HepG2 (cell line): Measurements from ENCODE around the gene BHLHE23. TPM values are rescaled to one million over a fixed set of nuclear protein-coding genes. Genes with fewer than 3 reads are reported as not detected.

Source experiments
- ARNT ChIP-seq: fragments of 450-650 bp; IDR thresholded peaks from 2 replicates; pipeline ENCODE4 v1.6.1; 2017
- ARNT2 ChIP-seq: sonication (generic); formaldehyde crosslinking; IDR thresholded peaks from 2 replicates; pipeline ENCODE4 v1.8.0; 2022; ENCODE audit warnings: mild to moderate bottlenecking, low read depth, missing genetic modification reagents, moderate library complexity
- ATF3 ChIP-seq: sonication (generic); formaldehyde crosslinking; IDR thresholded peaks from 2 replicates; pipeline ENCODE4 v1.4.0; 2020; ENCODE audit warnings: missing genetic modification reagents
- BORCS8-MEF2B ChIP-seq: sonication (generic); formaldehyde crosslinking; IDR thresholded peaks from 2 replicates; pipeline ENCODE4 v1.8.0; 2022; ENCODE audit warnings: mild to moderate bottlenecking, missing genetic modification reagents
- DRAP1 ChIP-seq: IDR thresholded peaks from 2 replicates; pipeline ENCODE4 v1.6.1; 2016; ENCODE audit warnings: missing genetic modification reagents, missing compliant biosample characterization
- ESRRA ChIP-seq: sonication (generic); formaldehyde crosslinking; IDR thresholded peaks from 2 replicates; pipeline ENCODE4 v1.5.1; 2020; ENCODE audit warnings: mild to moderate bottlenecking, low read depth, missing genetic modification reagents
- HNF1B ChIP-seq: sonication (generic); formaldehyde crosslinking; IDR thresholded peaks from 2 replicates; pipeline ENCODE4 v1.5.1; 2020; ENCODE audit warnings: mild to moderate bottlenecking, moderate library complexity, missing genetic modification reagents
- HNRNPLL ChIP-seq: fragments of 200-400 bp; formaldehyde crosslinking; IDR thresholded peaks from 2 replicates; pipeline ENCODE4 v1.6.1; 2017; ENCODE audit warnings: mild to moderate bottlenecking, low read depth, low read length; ENCODE audit not compliant: poor library complexity, severe bottlenecking
- KLF13 ChIP-seq: sonication (generic); formaldehyde crosslinking; IDR thresholded peaks from 2 replicates; pipeline ENCODE4 v1.4.0; 2020; ENCODE audit warnings: mild to moderate bottlenecking, missing genetic modification reagents
- RORA ChIP-seq: sonication (generic); formaldehyde crosslinking; IDR thresholded peaks from 2 replicates; pipeline ENCODE4 v1.5.0; 2020; ENCODE audit warnings: mild to moderate bottlenecking, missing genetic modification reagents, moderate library complexity
- SCMH1 ChIP-seq: sonication (generic); formaldehyde crosslinking; IDR thresholded peaks from 2 replicates; pipeline ENCODE4 v1.9.0; 2021; ENCODE audit warnings: missing genetic modification reagents, mild to moderate bottlenecking, borderline replicate concordance
- SOX6 ChIP-seq, 2 experiments: fragments of 450-650 bp in 1 of 2; sonication (generic) in 1 of 2; formaldehyde crosslinking in 1 of 2; IDR thresholded peaks; 2 replicates each; pipeline versions ENCODE4 v1.4.0 to v1.6.1; 2017 to 2020; ENCODE audit warnings: antibody characterized with exemption in 1 of 2, mild to moderate bottlenecking in 1 of 2, missing genetic modification reagents in 1 of 2
- SP2 ChIP-seq: sonication (generic); formaldehyde crosslinking; IDR thresholded peaks from 2 replicates; pipeline ENCODE4 v1.5.1; 2020; ENCODE audit warnings: mild to moderate bottlenecking, missing genetic modification reagents
- TARDBP ChIP-seq: sonication (generic); formaldehyde crosslinking; IDR thresholded peaks from 2 replicates; pipeline ENCODE4 v1.8.0; 2022; ENCODE audit warnings: mild to moderate bottlenecking, missing genetic modification reagents
- ZBTB42 ChIP-seq: sonication (generic); formaldehyde crosslinking; IDR thresholded peaks from 2 replicates; pipeline ENCODE4 v1.5.0; 2020; ENCODE audit warnings: mild to moderate bottlenecking, missing genetic modification reagents
- ZMAT3 ChIP-seq: sonication (generic); formaldehyde crosslinking; conservative IDR thresholded peaks from 2 replicates; pipeline ENCODE4 v1.7.0; 2021; ENCODE audit warnings: missing genetic modification reagents
- ZNF136 ChIP-seq: sonication (generic); formaldehyde crosslinking; IDR thresholded peaks from 2 replicates; pipeline ENCODE4 v1.8.1; 2022; ENCODE audit warnings: low read depth, mild to moderate bottlenecking, moderate library complexity, missing genetic modification reagents
- ZNF260 ChIP-seq: sonication (generic); formaldehyde crosslinking; IDR thresholded peaks from 2 replicates; pipeline ENCODE4 v1.4.0; 2020; ENCODE audit warnings: missing genetic modification reagents, low read depth, mild to moderate bottlenecking, borderline replicate concordance
- ZNF317 ChIP-seq: sonication (generic); formaldehyde crosslinking; IDR thresholded peaks from 2 replicates; pipeline ENCODE4 v1.5.0; 2020; ENCODE audit warnings: mild to moderate bottlenecking, missing genetic modification reagents
- ZNF546 ChIP-seq: sonication (generic); formaldehyde crosslinking; conservative IDR thresholded peaks from 2 replicates; pipeline ENCODE4 v1.8.1; 2023; ENCODE audit warnings: mild to moderate bottlenecking, missing genetic modification reagents
- ZNF547 ChIP-seq: sonication (generic); formaldehyde crosslinking; IDR thresholded peaks from 2 replicates; pipeline ENCODE4 v1.5.1; 2020; ENCODE audit warnings: mild to moderate bottlenecking, missing genetic modification reagents
- ZNF703 ChIP-seq: sonication (generic); formaldehyde crosslinking; IDR thresholded peaks from 2 replicates; pipeline ENCODE4 v1.5.1; 2020; ENCODE audit warnings: missing genetic modification reagents, mild to moderate bottlenecking, moderate library complexity, borderline replicate concordance
- ZNF782 ChIP-seq: sonication (generic); formaldehyde crosslinking; IDR thresholded peaks from 2 replicates; pipeline ENCODE4 v1.4.0; 2020; ENCODE audit warnings: missing genetic modification reagents, mild to moderate bottlenecking, borderline replicate concordance
- ZSCAN21 ChIP-seq: sonication (generic); formaldehyde crosslinking; IDR thresholded peaks from 2 replicates; pipeline ENCODE4 v1.8.0; 2022; ENCODE audit warnings: mild to moderate bottlenecking, missing genetic modification reagents, moderate library complexity, borderline replicate concordance
- polyA plus RNA-seq, 8 experiments: library from polyadenylated mRNA; depleted of rRNA in 3 of 8; stranded (reverse) in 7 of 8; unstranded in 1 of 8; fragments of >200 nt; fragmentation: Illumina TruSeq in 4 of 8; extraction: Trizol in 4 of 8; gene quantifications; 2 replicates each; pipeline versions ENCODE4 v1.2.1 to v1.2.3, GENCODE V29; 2011 to 2016; ENCODE audit warnings: low read depth in 4 of 8, missing spikeins in 1 of 8, mixed read lengths in 1 of 8; ENCODE audit not compliant: insufficient read depth in 1 of 8
- total RNA-seq, 5 experiments: library from RNA; depleted of rRNA; stranded (reverse); fragments of >200 nt; fragmentation: Illumina TruSeq; extraction: Trizol; gene quantifications; 2 replicates each; pipeline ENCODE4 v1.2.3, GENCODE V29; 2016; ENCODE audit warnings: low read depth in 1 of 5

Gene BHLHE23
- total and polyA plus RNA-seq, 2 of the 13 experiments (the other 11 are each of a cell fraction or from before 2014, with no cell fraction given), result not detected

GRCh38 chr20:62970307-62971210 is 36.2 kb downstream of the BHLHE23 start (continued):
- peak; percentile 76; the same call in 1 of the 2 replicates for TF ChIP-seq ZNF782
- peak; percentile 65; the same call in 1 of the 2 replicates for TF ChIP-seq ARNT2 (CRISPR knock-in tag)
- TF ChIP-seq TARDBP (CRISPR knock-in tag), result 0 out of 2 replicates have a peak, but pooled peaks have one; percentile 42
- no peak for TF ChIP-seq ARNT
- peak; percentile 35; the same call in 1 of the 2 replicates for TF ChIP-seq ZMAT3 (CRISPR knock-in tag)
- TF ChIP-seq BORCS8-MEF2B (CRISPR knock-in tag), result peak; percentile 19; the same call in 1 of the 2 replicates
- TF ChIP-seq SCMH1 (CRISPR knock-in tag), result no peak
- TF ChIP-seq RORA (CRISPR knock-in tag), result no peak
- peak; percentile 33; the same call in 1 of the 2 replicates for TF ChIP-seq ZNF703 (CRISPR knock-in tag)
- peak; percentile 81; the same call in 1 of the 2 replicates for TF ChIP-seq ZNF317 (CRISPR knock-in tag)
- TF ChIP-seq ZSCAN21 (CRISPR knock-in tag), result 0 out of 2 replicates have a peak, but pooled peaks have one; percentile 6
- peak; percentile 36; the same call in 1 of the 2 replicates for TF ChIP-seq ATF3 (CRISPR knock-in tag)
- peak; percentile 26 for TF ChIP-seq HNRNPLL
- peak; percentile 51; the same call in 1 of the 2 replicates for TF ChIP-seq HNF1B
- TF ChIP-seq DRAP1 (CRISPR knock-in tag), result 0 out of 2 replicates have a peak, but pooled peaks have one; percentile 11
- TF ChIP-seq ZBTB42 (CRISPR knock-in tag), result peak; percentile 61; the same call in 1 of the 2 replicates
- TF ChIP-seq SP2 (CRISPR knock-in tag), result peak; percentile 51
- no peak for TF ChIP-seq ZNF260 (CRISPR knock-in tag)
- no peak for TF ChIP-seq SOX6 (IDR thresholded peaks at IDR 0.05)
- TF ChIP-seq SOX6 (CRISPR knock-in tag; IDR thresholded peaks at IDR 0.05), result peak; percentile 61; the same call in 1 of the 2 replicates
- TF ChIP-seq KLF13, result 0 out of 2 replicates have a peak, but pooled peaks have one; percentile 80
- TF ChIP-seq ZNF547, result peak; percentile 23; the same call in 1 of the 2 replicates
- TF ChIP-seq ZNF546 (CRISPR knock-in tag), result 0 out of 2 replicates have a peak, but pooled peaks have one; percentile 20
- 0 out of 2 replicates have a peak, but pooled peaks have one; percentile 25 for TF ChIP-seq ZNF136 (CRISPR knock-in tag)
- peak; percentile 24; the same call in 1 of the 2 replicates for TF ChIP-seq ESRRA
